GM19452 (cell line): ENCODE data around the gene MAGI2.

Experiments used
- ATAC-seq: cut with Tn5 transposase; IDR thresholded peaks from one replicate; pipeline ENCODE4 v1.9.1; 2021; ENCODE audit not compliant: unreplicated experiment

MAGI2 gene

DNA sequence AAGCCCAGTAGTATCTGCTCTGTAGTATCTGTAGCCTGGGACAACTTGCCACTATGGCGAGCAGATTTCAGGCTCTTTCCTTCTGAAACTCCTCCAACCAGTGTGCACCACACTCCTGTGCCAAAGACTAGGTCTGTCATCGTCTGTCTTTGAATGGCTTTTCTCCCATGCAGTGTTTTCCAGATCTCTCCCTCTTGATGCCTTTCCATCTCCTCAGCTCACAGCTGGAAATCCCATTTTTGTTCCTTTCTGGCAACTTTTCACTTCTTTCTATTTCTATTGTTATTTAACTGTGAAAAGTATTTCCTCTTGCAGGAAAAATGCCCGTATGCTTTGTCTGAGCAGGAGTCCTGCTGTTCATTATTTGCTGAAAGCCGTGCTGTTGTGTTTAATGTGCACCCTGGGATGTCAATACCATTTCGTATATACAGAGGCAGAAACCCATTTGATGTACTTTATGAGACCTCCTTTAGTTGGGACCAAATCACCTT lies 1281.2 kb downstream of the MAGI2 start:
- ATAC-seq, result no peak

DNA sequence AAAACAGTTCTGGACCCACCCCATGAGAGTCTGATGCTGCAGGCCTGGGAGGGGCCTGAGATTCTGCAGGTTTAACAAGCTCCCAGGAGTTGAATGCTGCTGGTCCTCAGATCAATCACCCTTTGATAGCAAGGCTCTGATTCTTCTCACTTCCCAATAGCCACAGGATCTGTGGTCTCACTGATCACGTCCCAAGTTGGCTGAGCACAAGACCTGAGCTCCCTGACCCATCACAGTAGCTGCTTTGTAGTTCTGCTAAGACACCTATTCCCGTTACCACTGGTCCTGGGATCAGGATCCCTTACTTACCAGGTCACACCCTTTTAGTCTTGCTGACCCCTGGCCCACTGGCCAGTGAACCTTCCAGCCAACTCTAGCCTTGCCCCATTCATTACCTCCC lies 1282.1 kb downstream of the MAGI2 start:
- no peak for ATAC-seq

DNA sequence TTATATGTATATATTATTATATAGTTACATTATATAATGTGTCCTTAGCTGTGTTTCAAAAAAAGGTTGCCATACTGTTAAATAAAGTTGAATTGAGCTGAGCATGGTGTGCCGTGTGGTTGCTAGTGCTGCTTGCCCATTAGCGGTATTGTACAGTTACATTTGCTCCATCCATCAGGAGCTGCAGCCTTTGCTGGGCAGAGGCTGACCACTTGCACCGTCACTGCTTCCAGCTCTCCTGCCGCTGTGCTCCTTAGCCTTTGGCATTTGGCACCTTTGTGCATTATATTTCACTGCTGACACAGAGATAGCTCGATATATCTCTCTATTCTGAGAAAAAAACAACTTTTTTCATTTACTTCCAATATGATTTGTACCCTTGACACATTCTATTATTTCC lies 1282.7 kb downstream of the MAGI2 start:
- ATAC-seq, result no peak

DNA sequence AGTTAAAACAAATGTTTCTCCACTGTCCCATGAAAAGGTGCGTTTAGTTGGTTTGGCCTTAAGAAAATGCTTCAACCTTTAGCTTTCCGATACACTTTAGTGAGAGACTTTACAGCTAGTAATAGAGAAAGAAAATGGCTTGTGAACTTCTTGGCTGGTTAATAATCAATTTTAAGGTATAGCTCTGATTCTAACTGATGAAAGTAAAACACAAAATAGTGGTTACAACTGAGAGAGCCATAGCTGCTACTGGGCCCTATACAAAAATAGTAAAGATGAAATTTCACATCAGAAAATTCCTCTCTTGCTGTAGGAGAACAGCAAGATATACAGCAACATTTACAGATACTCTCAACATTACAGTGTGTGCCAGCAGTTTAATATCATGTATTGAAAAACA lies 1283.5 kb downstream of the MAGI2 start:
- ATAC-seq, result peak; percentile 55

DNA sequence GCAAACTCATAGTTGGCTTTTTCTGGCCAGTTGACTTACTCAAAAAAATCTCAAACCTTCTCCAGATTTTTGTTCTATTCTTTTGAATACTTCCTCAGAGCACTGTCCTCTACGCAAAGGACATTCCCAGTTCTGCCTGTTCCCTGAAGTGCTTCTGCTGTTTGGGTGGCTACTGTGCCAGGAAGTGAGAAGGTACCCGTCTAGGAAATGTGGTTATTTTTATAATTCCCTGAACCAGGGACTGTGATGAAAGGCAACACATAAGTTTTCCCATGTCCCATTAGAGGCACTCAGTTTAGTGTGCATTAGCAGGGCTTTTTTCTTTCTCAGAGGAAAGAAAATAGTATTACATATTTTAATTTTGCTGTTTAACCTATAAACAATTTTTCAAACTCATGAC lies 1284.6 kb downstream of the MAGI2 start:
- ATAC-seq, result no peak

DNA sequence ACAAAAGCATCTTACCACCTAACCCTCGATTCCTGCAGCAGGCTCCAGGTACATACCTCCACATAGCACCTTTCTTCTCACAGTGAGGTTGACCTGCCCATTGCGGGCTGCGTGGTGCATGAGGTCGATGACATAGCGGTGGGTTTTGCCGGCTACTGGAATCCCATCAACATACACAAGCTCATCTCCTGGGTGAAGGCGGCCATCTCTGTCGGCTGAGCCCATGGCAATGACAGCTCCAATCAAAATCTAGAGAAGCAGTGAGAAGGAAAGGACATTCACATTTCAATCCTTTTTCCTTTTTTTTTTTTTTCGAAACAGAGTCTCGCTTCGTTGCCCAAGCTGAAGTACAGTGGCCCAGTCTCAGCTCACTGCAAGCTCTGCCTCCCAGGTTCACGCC lies 1285.6 kb downstream of the MAGI2 start:
- ATAC-seq, result no peak

DNA sequence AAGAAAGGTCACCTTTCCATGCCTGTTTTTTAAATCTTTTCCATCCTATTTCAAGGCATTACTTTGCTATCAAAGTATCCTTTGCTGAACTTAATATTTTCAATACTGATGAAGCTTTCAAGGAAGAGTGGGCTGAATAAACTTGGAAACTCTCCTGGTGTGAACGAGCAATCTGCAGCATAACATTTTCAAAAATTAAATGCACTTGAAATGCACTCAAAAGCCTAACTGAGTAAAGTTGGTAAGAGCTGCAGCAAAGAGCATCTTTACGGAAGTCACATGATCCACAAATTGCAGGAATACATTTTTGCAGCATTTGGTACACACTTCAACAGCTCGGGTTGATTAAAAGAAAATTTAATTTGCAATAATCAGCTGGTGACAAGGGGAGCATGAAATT lies 1287.6 kb downstream of the MAGI2 start:
- ATAC-seq, result no peak

DNA sequence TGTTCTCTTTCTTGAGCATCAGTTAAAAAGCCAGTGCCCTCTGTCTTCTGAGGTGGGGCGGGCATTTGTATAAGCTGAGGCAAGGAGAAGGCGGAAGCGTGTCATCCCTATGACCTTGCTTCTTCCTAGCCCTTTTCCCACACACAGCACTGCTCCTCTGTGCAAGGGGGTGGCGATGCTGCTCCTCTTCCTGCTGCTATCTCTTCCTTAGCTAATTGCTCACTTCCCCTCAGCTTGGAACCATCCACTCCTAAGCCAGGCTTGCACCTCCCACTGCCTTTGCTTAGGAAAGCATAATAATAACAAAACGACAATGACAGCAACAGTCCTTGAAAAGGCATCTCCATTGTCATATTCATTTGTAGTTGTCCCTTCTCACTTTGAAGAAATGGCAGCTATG lies 1288.0 kb downstream of the MAGI2 start:
- no peak for ATAC-seq

DNA sequence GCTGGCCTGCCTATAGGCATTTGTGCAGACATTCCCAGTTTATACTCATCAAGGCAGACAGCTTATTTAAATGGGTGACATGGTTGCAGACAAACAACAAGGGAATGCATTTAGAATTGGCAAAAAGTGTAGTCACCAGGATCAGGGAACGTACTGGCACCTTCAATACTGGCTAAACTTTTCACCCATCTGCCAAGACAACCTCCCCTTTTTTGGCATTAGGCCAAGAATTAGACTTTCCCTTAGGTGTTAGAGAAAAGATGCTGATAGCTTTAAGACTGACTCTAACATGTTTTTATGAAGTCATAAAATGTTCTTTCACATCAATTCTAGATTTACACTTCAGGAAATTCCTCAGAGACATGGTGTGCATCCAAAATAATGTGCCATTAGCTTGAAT lies 1289.0 kb downstream of the MAGI2 start:
- no peak for ATAC-seq

DNA sequence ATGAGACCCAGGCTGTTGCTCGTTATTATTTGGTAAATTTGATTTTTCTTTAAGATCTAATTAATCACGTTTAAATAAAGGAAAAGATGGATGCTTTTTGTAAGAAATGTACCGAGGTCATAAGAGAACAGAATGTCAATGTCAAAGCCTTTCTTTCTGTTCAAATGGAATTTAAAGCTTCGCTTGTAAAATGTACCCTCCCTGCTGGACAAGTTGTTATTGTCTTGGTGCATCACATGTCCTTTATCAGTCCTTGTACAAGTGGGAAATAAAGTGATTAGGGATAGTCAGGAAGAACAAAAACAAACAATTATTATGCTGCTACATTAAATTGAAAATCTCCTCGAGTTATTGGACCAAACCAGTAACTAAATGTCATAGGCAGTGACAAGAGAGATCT lies 1291.7 kb downstream of the MAGI2 start:
- no peak for ATAC-seq

DNA sequence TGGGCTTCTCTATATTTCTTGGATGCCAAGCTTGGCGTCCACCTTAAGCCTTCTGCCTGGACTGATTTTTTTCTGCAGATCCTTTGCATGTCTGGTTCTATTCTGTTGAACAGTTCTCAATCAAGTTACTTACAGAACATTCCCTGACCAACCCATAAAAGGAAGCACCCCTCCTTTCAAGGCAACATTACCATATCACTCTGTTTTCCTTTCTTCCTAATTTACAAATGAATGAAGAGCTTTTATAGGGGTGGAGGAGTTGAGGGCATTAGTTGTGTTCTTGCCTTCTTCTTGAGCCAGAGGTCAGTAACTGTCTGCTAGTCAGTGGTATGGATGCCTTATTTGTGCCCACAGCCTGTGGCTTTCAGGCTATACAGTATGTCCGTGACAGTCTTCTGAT lies 1293.9 kb downstream of the MAGI2 start:
- ATAC-seq, result no peak

DNA sequence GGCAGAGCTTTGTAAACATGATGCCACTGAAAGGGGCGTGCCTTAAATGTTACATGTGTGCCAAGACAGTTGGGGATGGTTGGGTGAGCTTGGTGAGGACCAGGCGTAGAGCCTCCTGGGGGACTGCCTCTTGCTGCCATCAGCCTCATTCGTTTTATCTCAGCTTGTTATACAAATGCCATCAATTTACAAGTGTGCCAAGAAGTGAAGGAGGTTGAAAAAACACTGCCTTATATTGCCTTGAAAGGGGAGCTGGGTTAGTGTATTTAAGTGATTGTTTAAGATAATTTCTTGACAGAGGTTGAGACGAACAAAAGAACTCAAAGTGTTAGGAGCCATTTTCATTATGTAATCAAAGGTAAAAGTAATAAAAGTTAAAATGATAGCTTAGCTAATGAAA lies 1300.2 kb downstream of the MAGI2 start:
- ATAC-seq, result no peak

DNA sequence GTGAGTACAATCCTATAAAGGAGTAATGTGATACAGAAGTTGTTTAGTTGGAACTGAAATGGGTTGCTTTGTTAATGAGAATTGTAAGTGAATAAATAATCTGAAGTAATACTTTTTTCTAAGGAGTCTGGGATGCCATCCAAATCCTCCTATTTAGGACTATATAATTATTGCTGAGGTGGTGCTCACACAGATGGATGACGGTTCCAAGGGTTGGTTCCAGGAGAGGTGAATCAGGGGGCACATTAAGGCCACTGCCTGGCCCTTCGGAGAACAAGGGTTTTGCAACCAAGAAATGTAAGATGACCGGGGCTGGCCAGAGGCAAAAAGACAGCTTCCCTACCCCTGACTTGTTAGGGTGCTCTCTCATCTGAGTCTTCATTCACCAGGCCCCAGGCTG lies 1302.2 kb downstream of the MAGI2 start:
- ATAC-seq, result no peak

DNA sequence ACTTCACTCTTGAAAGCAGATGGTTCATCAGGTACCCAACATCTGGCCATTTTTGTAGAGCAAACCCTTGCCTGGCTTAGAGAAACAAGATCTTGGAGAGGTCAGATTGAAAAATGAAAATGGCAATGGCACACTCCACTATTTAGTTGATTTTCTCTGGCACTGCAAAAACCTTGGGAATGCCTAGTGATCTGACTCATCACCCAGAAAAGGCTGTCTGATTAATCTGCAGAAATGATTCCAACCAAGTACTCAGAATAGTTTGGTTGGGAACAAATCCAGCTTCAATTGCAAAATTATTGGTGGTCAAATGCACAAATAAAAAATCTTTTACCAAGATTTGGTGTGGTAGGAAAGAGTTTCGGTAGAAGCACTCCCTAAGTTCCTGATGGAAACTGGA lies 1303.7 kb downstream of the MAGI2 start:
- ATAC-seq, result no peak

DNA sequence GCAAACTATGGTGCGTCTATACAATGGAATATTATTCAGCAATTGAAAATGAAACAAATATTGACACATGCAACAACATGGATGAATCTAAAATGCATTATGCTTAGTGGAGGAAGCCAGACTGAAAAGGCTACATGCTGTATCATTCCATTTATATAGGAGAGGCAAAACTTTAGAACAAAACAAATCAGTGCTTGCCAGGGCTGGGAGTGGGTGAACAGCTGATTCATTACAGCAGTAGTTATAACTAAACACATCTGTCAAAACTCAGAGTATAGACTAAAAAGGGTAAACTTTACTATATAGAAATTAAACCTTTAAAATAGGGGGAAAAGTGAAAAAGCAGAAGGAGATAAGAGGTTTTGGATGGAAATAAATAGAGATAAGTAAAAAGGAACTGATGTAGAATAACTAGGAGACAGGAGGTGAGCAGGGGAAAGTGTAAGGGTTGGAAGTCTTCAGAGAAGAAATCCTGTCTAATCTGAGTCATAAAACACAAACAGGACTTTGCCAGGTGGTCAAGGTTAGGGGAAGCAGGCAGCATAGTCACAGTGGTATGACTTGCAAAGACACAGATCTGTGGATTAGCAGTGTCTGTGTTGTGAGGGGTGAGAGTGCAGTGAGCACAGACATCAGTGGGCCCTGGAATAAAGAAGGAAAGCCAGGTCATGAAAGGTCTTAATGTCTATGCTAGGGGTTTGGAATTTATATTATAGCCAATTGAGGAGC lies 1305.1 kb downstream of the MAGI2 start:
- no peak for ATAC-seq

DNA sequence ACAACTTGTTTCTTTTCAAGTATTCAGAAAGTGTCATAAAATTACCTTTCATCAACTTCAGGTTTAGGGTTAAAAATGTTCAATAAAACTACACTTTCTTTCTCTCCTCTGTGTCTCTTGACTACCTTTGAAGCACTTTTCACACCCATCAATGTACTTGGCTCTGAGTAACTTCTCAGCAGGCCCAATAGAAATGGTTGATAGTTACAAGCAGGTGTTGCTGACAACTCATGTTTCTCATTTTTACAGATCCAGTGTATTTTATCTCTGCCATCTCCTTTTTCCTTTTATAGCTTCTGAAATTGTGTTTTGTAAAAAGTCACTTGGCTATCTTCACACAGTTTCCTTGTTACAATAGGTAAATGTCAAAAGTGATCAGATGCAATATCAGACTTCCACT lies 1306.9 kb downstream of the MAGI2 start:
- ATAC-seq, result no peak

DNA sequence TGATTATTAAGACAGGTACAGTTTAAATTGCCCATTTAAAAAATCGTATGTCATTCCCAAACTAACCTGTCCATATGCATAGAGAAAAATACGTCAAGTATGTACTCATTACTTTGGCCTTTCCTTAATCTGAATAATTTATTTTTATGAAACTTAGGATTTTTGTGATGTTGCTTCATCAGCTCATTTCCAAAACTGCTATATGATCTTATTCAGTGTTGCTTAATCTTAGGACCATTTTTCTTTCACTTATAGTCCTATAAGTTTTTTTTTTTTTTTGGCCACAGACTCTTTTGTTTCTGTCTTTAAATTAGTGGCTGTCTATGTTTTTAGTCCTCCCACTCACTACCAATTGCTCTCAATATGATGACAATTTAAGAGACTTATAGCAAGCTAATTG lies 1309.8 kb downstream of the MAGI2 start:
- no peak for ATAC-seq

DNA sequence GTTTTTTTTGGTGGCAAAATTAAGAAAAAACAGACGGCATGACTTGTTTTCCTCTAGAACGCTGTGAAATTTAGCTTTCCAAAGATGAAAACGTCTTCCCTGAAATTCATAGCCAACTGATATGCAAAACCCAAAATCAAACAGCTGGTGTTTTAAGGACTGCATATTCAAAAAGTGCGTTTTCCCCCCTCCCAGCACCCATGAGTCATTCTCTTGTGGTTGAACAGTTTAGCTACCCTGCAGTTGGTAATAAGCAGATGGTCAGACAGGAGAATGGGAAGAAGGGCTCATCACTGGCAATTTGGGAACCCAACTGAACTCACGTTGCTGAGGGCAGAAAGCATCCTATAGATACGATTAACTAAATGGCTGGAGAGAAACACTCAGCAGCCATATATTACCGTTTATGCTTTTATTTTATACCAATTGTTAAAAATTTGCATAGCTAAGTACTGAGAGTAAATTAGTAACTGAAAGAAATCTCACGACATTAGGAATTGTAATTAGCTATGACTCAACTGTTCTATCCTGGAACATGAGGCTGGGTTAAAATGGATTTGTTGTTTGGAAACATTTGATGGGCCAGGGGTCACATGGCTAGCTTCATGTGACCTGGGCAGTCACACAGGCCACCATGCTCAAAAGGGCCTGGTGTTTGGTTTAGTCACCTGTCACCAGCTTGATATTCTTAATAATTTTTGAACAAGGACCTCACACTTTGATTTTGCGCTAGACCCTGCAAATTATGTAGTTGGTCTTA lies 1311.8 kb downstream of the MAGI2 start:
- no peak for ATAC-seq

DNA sequence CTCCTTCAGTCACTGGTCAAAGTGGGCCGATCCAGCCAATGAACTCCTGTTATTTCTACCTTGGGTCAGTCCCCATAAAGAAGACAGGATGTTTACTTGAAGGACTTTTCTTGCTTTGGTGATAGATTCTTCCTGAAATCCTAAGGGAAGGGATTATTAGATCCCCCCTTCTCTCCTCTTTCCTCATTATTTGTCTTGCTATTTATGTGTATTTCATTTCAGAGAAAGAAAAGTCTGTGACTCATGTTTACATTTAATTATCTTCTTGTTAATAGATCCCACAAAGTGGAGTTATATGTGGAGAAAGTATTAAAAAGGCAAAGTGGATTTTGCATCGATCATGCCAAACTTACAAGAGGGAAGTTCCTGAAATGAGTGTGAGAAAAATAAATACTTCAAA lies 1313.4 kb downstream of the MAGI2 start:
- ATAC-seq, result no peak

DNA sequence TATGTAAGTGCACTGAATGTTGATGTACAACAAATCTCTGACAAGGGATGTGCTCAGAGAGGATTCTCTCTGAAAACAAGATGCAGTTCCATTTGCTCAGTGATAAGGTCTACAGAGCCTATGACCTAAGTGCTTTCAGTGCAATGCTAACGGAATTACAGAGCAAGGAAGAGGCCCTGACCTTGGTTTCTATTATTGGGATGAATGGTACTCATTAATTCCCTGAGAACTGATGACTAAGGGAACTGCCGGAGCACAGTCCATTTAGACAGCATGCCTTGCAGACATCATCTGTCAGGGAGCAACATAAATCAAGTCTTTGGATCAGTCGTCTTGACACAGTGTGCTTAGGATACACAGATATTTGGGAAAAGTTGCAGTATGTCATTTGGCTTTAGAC lies 1314.1 kb downstream of the MAGI2 start:
- no peak for ATAC-seq

DNA sequence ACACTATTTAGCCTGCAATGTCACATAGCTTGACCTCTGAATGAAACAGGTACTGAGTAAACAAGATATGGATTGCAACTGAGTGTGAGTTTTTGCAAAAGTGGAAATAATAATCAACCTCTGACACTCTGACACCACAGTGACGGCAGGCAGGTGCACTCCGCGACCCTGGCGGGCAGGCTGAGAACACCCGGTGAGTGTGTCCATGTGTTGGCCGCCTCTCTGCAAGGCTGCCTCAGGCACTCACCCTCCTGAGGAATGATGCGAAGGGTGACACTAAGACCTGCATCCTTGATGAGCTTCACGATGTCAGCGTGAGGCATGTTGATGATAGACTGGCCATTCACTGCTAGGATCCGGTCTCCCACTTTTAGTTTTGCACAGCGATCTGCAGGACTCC lies 1318.7 kb downstream of the MAGI2 start:
- ATAC-seq, result no peak

DNA sequence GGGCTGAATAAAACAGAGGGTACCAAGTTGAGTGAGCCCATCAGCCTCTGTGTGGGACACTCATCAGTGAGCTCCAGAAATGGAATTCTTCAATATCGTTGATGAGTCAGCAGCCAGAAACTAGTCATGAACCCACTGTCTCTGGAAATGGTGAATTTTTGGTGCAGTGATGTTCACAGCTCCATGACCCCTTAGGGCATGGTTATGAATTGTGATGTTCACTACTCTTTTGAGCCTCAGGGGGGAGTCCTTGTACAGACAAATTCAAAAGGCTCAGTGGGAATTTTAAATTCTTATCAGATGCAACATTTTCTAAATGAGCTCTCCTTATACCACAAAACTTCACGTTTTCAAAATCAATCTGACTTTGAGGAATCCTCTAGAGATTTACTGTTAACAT lies 1319.2 kb downstream of the MAGI2 start:
- ATAC-seq, result no peak
